Brain microvascular endothelial cell (primary cell): ENCODE data around the gene PACSIN1.

Source experiments
- DNase-seq: peaks from one replicate; pipeline ENCODE4 v3.0.0-alpha.2; 2020
- H3K27ac ChIP-seq: fragments of 250-450 bp; sonication (Bioruptor Pico); 2 replicates; pipeline ENCODE4 v1.5.1; 2020; ENCODE audit warnings: mild to moderate bottlenecking, moderate library complexity
- H3K27me3 ChIP-seq: fragments of 250-450 bp; sonication (Bioruptor Pico); replicated peaks from 2 replicates; pipeline ENCODE4 v1.5.1; 2020; ENCODE audit warnings: mild to moderate bottlenecking
- H3K36me3 ChIP-seq: fragments of 250-450 bp; sonication (Bioruptor Pico); replicated peaks from 2 replicates; pipeline ENCODE4 v1.5.1; 2020; ENCODE audit warnings: mild to moderate bottlenecking
- H3K4me3 ChIP-seq: 2 replicates; pipeline ENCODE4 v1.5.1; 2011; ENCODE audit warnings: low read depth, mild to moderate bottlenecking, control low read depth, low read length, moderate library complexity
- CTCF ChIP-seq: IDR thresholded peaks from 2 replicates; pipeline ENCODE4 v1.5.1; 2011; ENCODE audit warnings: low read depth, mild to moderate bottlenecking, moderate library complexity, low read length, control low read depth, inconsistent platforms; ENCODE audit errors: missing control alignments
- in situ Hi-C: cut with HindIII; loops from 2 replicates; pipeline ENCODE4 v1.10.0; 2017; ENCODE audit warnings: low sequenced_read_pairs, low pct_ligation_motif_present

The PACSIN1 gene

DNA sequence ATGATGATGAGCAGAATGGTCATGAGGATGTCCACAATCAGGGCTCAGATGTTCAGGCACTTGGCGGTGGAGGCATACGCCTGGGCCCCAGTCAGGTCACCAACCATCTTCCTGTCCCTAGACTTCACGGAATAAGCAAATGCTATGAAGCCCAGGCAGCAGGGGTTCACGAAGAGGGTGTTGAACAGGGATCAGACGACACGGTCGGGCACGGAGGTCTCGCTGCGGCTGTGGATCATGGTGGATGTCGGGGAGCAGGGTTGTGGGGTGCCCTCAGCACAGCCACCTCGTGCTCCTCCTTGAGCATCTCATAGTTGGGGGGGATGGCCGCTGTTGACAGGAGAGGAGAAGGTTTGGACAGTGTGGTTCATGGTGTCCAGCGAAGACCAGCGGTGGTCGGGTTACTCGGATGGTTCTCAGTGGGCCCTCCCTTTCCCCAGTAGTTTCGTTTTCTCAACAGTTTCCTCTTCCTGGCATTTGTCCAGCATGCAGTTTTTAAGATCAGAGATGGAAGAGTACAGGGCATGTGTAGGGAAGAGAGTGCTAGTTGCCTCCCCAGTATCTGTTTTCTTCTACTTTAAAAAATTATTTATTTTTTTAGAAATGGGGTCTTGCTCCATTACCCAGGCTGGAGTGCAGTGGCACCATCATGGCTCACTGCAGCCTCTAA, 110.5 kb downstream of the PACSIN1 start:
- TF ChIP-seq CTCF, result no peak
- in situ Hi-C loops, result no loop called here
- no peaks in the 10 kb centered on the region for H3K27me3 ChIP-seq
- no peak overlapping the region for H3K27ac ChIP-seq
- H3K36me3 ChIP-seq, result no peaks in the 10 kb centered on the region
- H3K4me3 ChIP-seq, result no peak overlapping the region
- no peak for DNase-seq

DNA sequence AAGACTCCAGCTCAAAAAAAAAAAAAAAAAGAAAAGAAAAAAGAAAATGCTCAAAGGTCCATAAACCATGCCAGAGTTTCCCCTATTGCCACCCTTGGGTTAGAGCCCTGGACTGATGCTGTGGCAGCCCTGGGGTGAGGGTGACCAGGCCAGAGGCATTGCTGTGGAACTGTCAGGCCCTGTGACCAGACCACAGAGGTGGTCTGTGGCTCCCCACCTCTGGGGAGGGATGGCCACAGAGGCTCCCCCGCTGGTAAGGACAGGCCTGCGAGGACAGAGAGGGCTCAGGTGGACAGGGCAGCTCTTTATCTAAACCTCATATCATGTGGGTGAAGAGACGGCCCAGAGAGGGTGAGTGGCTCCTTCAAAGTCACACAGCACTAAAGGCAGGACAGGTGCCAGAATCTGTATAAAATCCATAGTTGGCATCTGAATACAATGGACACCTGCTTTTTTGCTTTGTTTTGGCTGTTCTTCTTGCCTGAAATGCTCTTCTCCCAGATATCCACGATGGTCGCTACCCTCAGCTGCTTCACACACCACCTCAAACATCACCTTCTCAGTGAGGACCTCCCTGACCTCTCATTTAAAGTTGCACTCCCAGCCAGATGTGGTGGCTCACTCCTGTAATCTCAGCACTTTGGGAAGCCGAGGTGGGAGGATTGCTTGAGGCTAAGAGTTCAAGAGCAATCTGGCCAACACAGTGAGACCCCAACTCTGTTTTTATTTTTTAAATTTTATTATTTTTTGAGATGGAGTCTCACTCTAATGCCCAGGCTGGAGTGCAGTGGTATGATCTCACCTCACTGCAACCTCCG, 112.8 kb downstream of the PACSIN1 start:
- no peak for TF ChIP-seq CTCF
- no peak overlapping the region for H3K27ac ChIP-seq
- H3K36me3 ChIP-seq, result no peaks in the 10 kb centered on the region
- H3K4me3 ChIP-seq, result no peak overlapping the region
- in situ Hi-C loops, result no loop called here
- H3K27me3 ChIP-seq, result no peaks in the 10 kb centered on the region
- no peak for DNase-seq

DNA sequence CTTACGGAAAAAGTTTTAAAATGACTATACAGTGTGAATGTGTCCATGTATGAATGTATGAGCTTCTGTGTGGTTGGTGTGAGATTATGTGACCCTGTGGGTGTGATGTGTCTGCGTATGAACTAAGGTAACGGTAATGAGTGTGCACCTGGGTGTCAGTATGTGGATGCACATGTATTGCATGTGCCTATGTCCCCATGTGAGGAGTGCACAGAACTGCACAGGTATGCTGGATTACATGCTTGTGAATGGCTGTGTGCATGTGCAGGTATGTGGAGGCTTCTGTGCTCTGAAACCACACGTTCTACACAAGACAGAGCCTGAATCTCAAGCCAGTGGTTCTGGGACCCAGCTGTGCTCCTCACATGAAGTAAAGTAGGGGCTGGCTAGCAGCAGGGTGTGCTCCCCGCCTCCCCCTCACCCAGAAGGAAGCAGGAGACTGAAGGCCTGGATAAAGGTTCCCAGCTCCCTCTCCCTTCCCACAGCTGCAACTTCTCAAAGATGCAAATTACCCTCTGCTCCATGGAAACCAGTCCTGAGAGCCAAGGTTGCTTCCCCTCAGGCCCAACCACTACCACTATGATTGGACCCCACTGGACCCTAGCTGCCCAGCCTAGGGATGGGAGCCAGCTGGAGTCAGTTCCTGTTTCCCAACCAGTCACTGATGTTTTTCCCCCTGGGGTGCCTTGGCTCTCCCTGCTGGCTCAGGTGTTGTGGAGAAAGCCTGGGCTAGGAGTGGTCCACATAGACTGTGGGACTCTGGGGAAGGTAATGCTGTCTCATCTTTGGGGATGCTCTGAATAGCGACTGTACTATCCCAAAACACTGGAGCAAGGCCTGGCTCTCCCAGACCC, 115.1 kb downstream of the PACSIN1 start:
- in situ Hi-C loops, result no loop called here
- DNase-seq, result no peak

GRCh38 chr6:34581561-34581920, 115.7 kb downstream of the PACSIN1 start:
- TF ChIP-seq CTCF, result no peak
- in situ Hi-C loops, result no loop called here
- Histone ChIP-seq H3K27me3 (no peaks in the 10 kb centered on the region), H3K36me3 (no peaks in the 10 kb centered on the region), H3K27ac (no peak overlapping the region), H3K4me3 (no peak overlapping the region)
- DNase-seq, result no peak

More for the DNA sequence above, 115.1 kb downstream of the PACSIN1 start:
- Histone ChIP-seq H3K27me3 (no peaks in the 10 kb centered on the region), H3K4me3 (no peak overlapping the region), H3K36me3 (no peaks in the 10 kb centered on the region), H3K27ac (no peak overlapping the region)
- TF ChIP-seq CTCF, result no peak

GRCh38 chr6:34583461-34583860, 117.6 kb downstream of the PACSIN1 start:
- in situ Hi-C loops, result no loop called here
- no peak overlapping the region for H3K4me3 ChIP-seq
- H3K27ac ChIP-seq, result no peak overlapping the region
- DNase-seq, result no peak
- TF ChIP-seq CTCF, result peak; percentile 47
- H3K27me3 ChIP-seq, result no peaks in the 10 kb centered on the region
- H3K36me3 ChIP-seq, result no peaks in the 10 kb centered on the region
